ENCODE data around the gene HEY2.
A peak's percentile ranks its signal among the peaks of the same experiment; 100 is the strongest.

- no peak for TF ChIP-seq CTCF (IDR thresholded peaks at IDR 0.05; ENCODE audit: low read depth, low read length, missing input control)
- TF ChIP-seq RAD21 (IDR thresholded peaks at IDR 0.05): no peak
- peak; percentile 34 for TF ChIP-seq YY1 (IDR thresholded peaks at IDR 0.05)
- peak; percentile 17 for TF ChIP-seq REST (IDR thresholded peaks at IDR 0.05)
- peak in 1 of 2 donors; percentile 18 for TF ChIP-seq RXRA (IDR thresholded peaks at IDR 0.05)
- TF ChIP-seq JUND (IDR thresholded peaks at IDR 0.05): no peak
- no peak for TF ChIP-seq GABPA (IDR thresholded peaks at IDR 0.05 in 1 of 2, conservative IDR thresholded peaks at IDR 0.05 in 1 of 2)
These were observed 40.3 kb downstream of the HEY2 start for GRCh38 chr6:125789576-125790357.

Measured in liver (tissue), 3 donors.